ENCODE measurements around the gene VPS37D.
"Not testable (repeated sequence)": the region's sequence is repeated elsewhere in the genome, so short reads cannot be mapped to it uniquely, and the experiment has no call there.

VPS37D gene

GRCh38 chr7:73667344-73668102, at the start of gene VPS37D:
Gene VPS37D (plus strand): TSS chr7:73667831. CDS start chr7:73667959, 128 bp downstream.
- in situ Hi-C loops (cut with MboI; ENCODE audit: low sequenced_read_pairs): no loop called here

- in situ Hi-C loops (cut with MboI; ENCODE audit: low sequenced_read_pairs): no loop called here
Measured at GRCh38 chr7:73618538-73618937, 49.1 kb upstream of the VPS37D start.

- in situ Hi-C loops (cut with MboI; ENCODE audit: low sequenced_read_pairs): not testable (repeated sequence)
Measured at GRCh38 chr7:73619394-73619793, 48.2 kb upstream of the VPS37D start.

- in situ Hi-C loops (cut with MboI; ENCODE audit: low sequenced_read_pairs): no loop called here
Measured at GRCh38 chr7:73621168-73622063, 46.2 kb upstream of the VPS37D start.

GRCh38 chr7:73622527-73622908, 45.1 kb upstream of the VPS37D start:
- in situ Hi-C loops (cut with MboI; ENCODE audit: low sequenced_read_pairs): no loop called here

- in situ Hi-C loops (cut with MboI; ENCODE audit: low sequenced_read_pairs): no loop called here
Measured at GRCh38 chr7:73622909-73623797, 44.5 kb upstream of the VPS37D start.

- in situ Hi-C loops (cut with MboI; ENCODE audit: low sequenced_read_pairs): no loop called here
Measured at GRCh38 chr7:73623798-73624668, 43.6 kb upstream of the VPS37D start, which contains the start of gene MLXIPL. Gene MLXIPL (minus strand): TSS chr7:73624522. CDS start chr7:73624492, 30 bp downstream.

GRCh38 chr7:73624669-73625001, 43.0 kb upstream of the VPS37D start:
- in situ Hi-C loops (cut with MboI; ENCODE audit: low sequenced_read_pairs): no loop called here

GRCh38 chr7:73625276-73625675, 42.4 kb upstream of the VPS37D start:
- in situ Hi-C loops (cut with MboI; ENCODE audit: low sequenced_read_pairs): no loop called here

GRCh38 chr7:73626814-73627213, 40.8 kb upstream of the VPS37D start:
- in situ Hi-C loops (cut with MboI; ENCODE audit: low sequenced_read_pairs): no loop called here

GRCh38 chr7:73628504-73628903, 39.1 kb upstream of the VPS37D start:
- in situ Hi-C loops (cut with MboI; ENCODE audit: low sequenced_read_pairs): no loop called here

- in situ Hi-C loops (cut with MboI; ENCODE audit: low sequenced_read_pairs): no loop called here
Measured at GRCh38 chr7:73631558-73631957, 36.1 kb upstream of the VPS37D start.

- in situ Hi-C loops (cut with MboI; ENCODE audit: low sequenced_read_pairs): no loop called here
Measured at GRCh38 chr7:73633323-73633722, 34.3 kb upstream of the VPS37D start.

- in situ Hi-C loops (cut with MboI; ENCODE audit: low sequenced_read_pairs): no loop called here
Measured at GRCh38 chr7:73633844-73634243, 33.8 kb upstream of the VPS37D start.

- in situ Hi-C loops (cut with MboI; ENCODE audit: low sequenced_read_pairs): no loop called here
Measured at GRCh38 chr7:73635428-73636200, 32.0 kb upstream of the VPS37D start.

GRCh38 chr7:73638911-73639310, 28.7 kb upstream of the VPS37D start:
- in situ Hi-C loops (cut with MboI; ENCODE audit: low sequenced_read_pairs): no loop called here

GRCh38 chr7:73642834-73643233, 24.8 kb upstream of the VPS37D start:
- in situ Hi-C loops (cut with MboI; ENCODE audit: low sequenced_read_pairs): no loop called here

- in situ Hi-C loops (cut with MboI; ENCODE audit: low sequenced_read_pairs): no loop called here
Measured at GRCh38 chr7:73644688-73645286, 22.8 kb upstream of the VPS37D start.

GRCh38 chr7:73645643-73646174, 21.9 kb upstream of the VPS37D start:
- in situ Hi-C loops (cut with MboI; ENCODE audit: low sequenced_read_pairs): no loop called here

All from HL-60/S4 (cell line).